Measurements from ENCODE around the gene EIPR1. TPM values are rescaled to one million over a fixed set of nuclear protein-coding genes. Genes with fewer than 3 reads are reported as not detected.

Gene EIPR1
- polyA plus RNA-seq, 1 donor (not counting 4 experiments of a cell fraction or from before 2014, with no cell fraction given), result 44.3 TPM

- Histone ChIP-seq H3K79me2 (ENCODE audit: control insufficient read depth, insufficient read depth, low read length) (no peaks in the 10 kb centered on the region), H3K4me3 (ENCODE audit: control insufficient read depth in 2 of 3, extremely low read depth in 1 of 3, insufficient read depth in 2 of 3, low read depth in 1 of 3, low read length in 3 of 3) (no peak overlapping the region), H2AFZ (ENCODE audit: control insufficient read depth, low read length) (no peak overlapping the region), H3K27ac (ENCODE audit: control insufficient read depth, insufficient read depth, low read length) (no peak overlapping the region), H3K9ac (ENCODE audit: control insufficient read depth, extremely low read depth, insufficient read depth, low read length) (no peak overlapping the region), H3K4me1 (ENCODE audit: control insufficient read depth, extremely low read depth, insufficient read depth, low read length) (no peaks in the 10 kb centered on the region), H3K27me3 (ENCODE audit: control insufficient read depth, extremely low read depth, insufficient read depth, low read length) (no peaks in the 10 kb centered on the region), H4K20me1 (ENCODE audit: control insufficient read depth, extremely low read depth, insufficient read depth, low read length) (no peaks in the 10 kb centered on the region), H3K9me3 (ENCODE audit: control insufficient read depth, low read depth, low read length) (no peaks in the 10 kb centered on the region), H3K4me2 (ENCODE audit: control insufficient read depth, extremely low read depth, insufficient read depth, low read depth, low read length) (no peak overlapping the region), H3K36me3 (ENCODE audit: control insufficient read depth in 2 of 2, extremely low read depth in 1 of 2, insufficient read depth in 2 of 2, low read length in 2 of 2) (peaks cover 2 to 5% of the 10 kb centered on the region in 2 experiments), H3K9me1 (ENCODE audit: control insufficient read depth, extremely low read depth, insufficient read depth, low read length) (no peaks in the 10 kb centered on the region)
- FAIRE-seq (no peak), DNase-seq (ENCODE audit: low read depth, low spot score) (no peak)
- dilution Hi-C loops (cut with MboI; ENCODE audit: extremely low pct_ligation_motif_present, low sequenced_read_pairs), result no loop called here
- TF ChIP-seq CTCF (optimal IDR thresholded peaks at IDR 0.05 in 1 of 3, IDR thresholded peaks at IDR 0.05 in 1 of 3, conservative IDR thresholded peaks at IDR 0.05 in 1 of 3; ENCODE audit: extremely low read depth in 1 of 3, insufficient read depth in 2 of 3, low read length in 3 of 3), result no peak
- no peak for TF ChIP-seq EZH2 (IDR thresholded peaks at IDR 0.05; ENCODE audit: low read length)
Observed at GRCh38 chr2:3188405-3188946, 189.1 kb downstream of the EIPR1 start.

GRCh38 chr2:3187467-3187866, 190.2 kb downstream of the EIPR1 start:
- DNase-seq (ENCODE audit: low read depth, low spot score) (no peak), FAIRE-seq (no peak)
- H3K4me2 ChIP-seq (ENCODE audit: control insufficient read depth, extremely low read depth, insufficient read depth, low read depth, low read length), result no peak overlapping the region
- no peaks in the 10 kb centered on the region for H3K9me1 ChIP-seq (ENCODE audit: control insufficient read depth, extremely low read depth, insufficient read depth, low read length)
- H3K9ac ChIP-seq (ENCODE audit: control insufficient read depth, extremely low read depth, insufficient read depth, low read length), result no peak overlapping the region
- no peak overlapping the region for H2AFZ ChIP-seq (ENCODE audit: control insufficient read depth, low read length)
- H4K20me1 ChIP-seq (ENCODE audit: control insufficient read depth, extremely low read depth, insufficient read depth, low read length), result no peaks in the 10 kb centered on the region
- H3K4me3 ChIP-seq (ENCODE audit: control insufficient read depth in 2 of 3, extremely low read depth in 1 of 3, insufficient read depth in 2 of 3, low read depth in 1 of 3, low read length in 3 of 3), result no peak overlapping the region
- no peaks in the 10 kb centered on the region for H3K4me1 ChIP-seq (ENCODE audit: control insufficient read depth, extremely low read depth, insufficient read depth, low read length)
- no peak overlapping the region for H3K27ac ChIP-seq (ENCODE audit: control insufficient read depth, insufficient read depth, low read length)
- no peaks in the 10 kb centered on the region for H3K79me2 ChIP-seq (ENCODE audit: control insufficient read depth, insufficient read depth, low read length)
- dilution Hi-C loops (cut with MboI; ENCODE audit: extremely low pct_ligation_motif_present, low sequenced_read_pairs), result no loop called here
- no peaks in the 10 kb centered on the region for H3K9me3 ChIP-seq (ENCODE audit: control insufficient read depth, low read depth, low read length)
- peaks cover 2 to 5% of the 10 kb centered on the region in 2 experiments for H3K36me3 ChIP-seq (ENCODE audit: control insufficient read depth in 2 of 2, extremely low read depth in 1 of 2, insufficient read depth in 2 of 2, low read length in 2 of 2)
- no peaks in the 10 kb centered on the region for H3K27me3 ChIP-seq (ENCODE audit: control insufficient read depth, extremely low read depth, insufficient read depth, low read length)
- TF ChIP-seq EZH2 (IDR thresholded peaks at IDR 0.05; ENCODE audit: low read length) (no peak), CTCF (optimal IDR thresholded peaks at IDR 0.05 in 1 of 3, IDR thresholded peaks at IDR 0.05 in 1 of 3, conservative IDR thresholded peaks at IDR 0.05 in 1 of 3; ENCODE audit: extremely low read depth in 1 of 3, insufficient read depth in 2 of 3, low read length in 3 of 3) (no peak)
